Measurements from ENCODE around the gene FHIT. TPM values are rescaled to one million over a fixed set of nuclear protein-coding genes. Genes with fewer than 3 reads are reported as not detected.

The FHIT gene
- total and polyA plus RNA-seq, 8 donors = 1.8 to 10.6 (median 7.1) TPM

DNA sequence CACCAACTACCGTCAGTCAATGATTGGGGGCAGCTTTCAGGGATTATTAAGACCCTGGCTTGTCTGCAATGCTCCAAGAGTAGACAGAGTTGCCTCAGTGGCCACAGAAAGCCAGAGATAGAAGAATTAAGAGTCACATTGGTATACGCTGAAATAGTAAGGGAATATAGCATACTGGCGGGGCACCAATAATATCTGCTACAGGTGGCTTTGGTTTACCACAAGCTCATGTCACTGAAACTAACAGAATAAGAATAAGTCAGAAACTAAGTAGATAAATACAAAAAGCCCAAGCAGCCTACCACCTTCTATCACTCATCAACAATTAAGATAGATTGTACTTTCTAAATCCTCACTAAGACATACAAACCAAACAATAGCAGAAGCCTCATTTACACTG, 2.5 kb upstream of the FHIT start:
- TF ChIP-seq POLR2AphosphoS5 (IDR thresholded peaks at IDR 0.05) (no peak), EP300 (IDR thresholded peaks at IDR 0.05) (no peak), POLR2A (IDR thresholded peaks at IDR 0.05) (no peak)
- TF ChIP-seq, protein P1, sequence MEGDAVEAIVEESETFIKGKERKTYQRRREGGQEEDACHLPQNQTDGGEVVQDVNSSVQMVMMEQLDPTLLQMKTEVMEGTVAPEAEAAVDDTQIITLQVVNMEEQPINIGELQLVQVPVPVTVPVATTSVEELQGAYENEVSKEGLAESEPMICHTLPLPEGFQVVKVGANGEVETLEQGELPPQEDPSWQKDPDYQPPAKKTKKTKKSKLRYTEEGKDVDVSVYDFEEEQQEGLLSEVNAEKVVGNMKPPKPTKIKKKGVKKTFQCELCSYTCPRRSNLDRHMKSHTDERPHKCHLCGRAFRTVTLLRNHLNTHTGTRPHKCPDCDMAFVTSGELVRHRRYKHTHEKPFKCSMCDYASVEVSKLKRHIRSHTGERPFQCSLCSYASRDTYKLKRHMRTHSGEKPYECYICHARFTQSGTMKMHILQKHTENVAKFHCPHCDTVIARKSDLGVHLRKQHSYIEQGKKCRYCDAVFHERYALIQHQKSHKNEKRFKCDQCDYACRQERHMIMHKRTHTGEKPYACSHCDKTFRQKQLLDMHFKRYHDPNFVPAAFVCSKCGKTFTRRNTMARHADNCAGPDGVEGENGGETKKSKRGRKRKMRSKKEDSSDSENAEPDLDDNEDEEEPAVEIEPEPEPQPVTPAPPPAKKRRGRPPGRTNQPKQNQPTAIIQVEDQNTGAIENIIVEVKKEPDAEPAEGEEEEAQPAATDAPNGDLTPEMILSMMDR (IDR thresholded peaks at IDR 0.05) = no peak
- DNase-seq = no peak
- intact Hi-C loops (cut with DNase I; ENCODE audit: low total_unique reads) = no loop called here

DNA sequence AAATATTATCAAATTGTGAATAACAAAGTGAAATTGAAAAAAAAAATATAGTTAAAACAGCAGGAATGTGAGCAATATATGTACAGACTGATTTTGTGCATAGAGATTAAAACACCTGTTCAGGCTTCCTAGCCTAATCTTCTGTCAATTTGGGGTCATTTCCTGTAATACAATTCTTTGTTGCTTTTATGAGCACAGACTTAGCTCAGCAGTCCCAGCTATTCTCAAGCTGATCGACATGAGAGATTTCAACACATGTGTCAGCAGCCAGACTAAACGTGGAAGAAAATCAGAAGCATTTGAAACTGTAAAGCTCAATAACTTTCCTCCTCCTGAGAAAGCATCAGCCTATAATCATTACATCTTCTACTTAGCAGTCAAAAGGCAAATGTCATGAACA, 1.6 kb upstream of the FHIT start:
- Histone ChIP-seq H3K27ac (no peak overlapping the region), H3K36me3 (no peaks in the 10 kb centered on the region), H3K4me3 (no peak overlapping the region), H3K9me3 (no peaks in the 10 kb centered on the region), H3K27me3 (no peaks in the 10 kb centered on the region), H3K4me1 (peaks cover 0 to 17% (median 16%) of the 10 kb centered on the region in 4 donors)
- TF ChIP-seq POLR2A (IDR thresholded peaks at IDR 0.05) = no peak
- TF ChIP-seq EP300 (IDR thresholded peaks at IDR 0.05) = no peak
- TF ChIP-seq POLR2AphosphoS5 (IDR thresholded peaks at IDR 0.05) = no peak
- TF ChIP-seq, protein P1 (IDR thresholded peaks at IDR 0.05) = no peak
- WGBS, 5 donors = 46 to 69% (median 51%) methylated on average over 2 of the region's 2 CpGs
- intact Hi-C loops (cut with DNase I; ENCODE audit: low total_unique reads) = no loop called here
- no peak for DNase-seq

More for the DNA sequence above, 2.5 kb upstream of the FHIT start:
- H3K36me3 ChIP-seq = no peaks in the 10 kb centered on the region
- no peaks in the 10 kb centered on the region for H3K9me3 ChIP-seq
- H3K4me1 ChIP-seq = peaks cover 0 to 17% (median 16%) of the 10 kb centered on the region in 4 donors
- 91 to 99% (median 97%) methylated on average over 3 of the region's 3 CpGs for WGBS, 5 donors
- no peaks in the 10 kb centered on the region for H3K27me3 ChIP-seq
- H3K4me3 ChIP-seq = no peak overlapping the region
- no peak overlapping the region for H3K27ac ChIP-seq

DNA sequence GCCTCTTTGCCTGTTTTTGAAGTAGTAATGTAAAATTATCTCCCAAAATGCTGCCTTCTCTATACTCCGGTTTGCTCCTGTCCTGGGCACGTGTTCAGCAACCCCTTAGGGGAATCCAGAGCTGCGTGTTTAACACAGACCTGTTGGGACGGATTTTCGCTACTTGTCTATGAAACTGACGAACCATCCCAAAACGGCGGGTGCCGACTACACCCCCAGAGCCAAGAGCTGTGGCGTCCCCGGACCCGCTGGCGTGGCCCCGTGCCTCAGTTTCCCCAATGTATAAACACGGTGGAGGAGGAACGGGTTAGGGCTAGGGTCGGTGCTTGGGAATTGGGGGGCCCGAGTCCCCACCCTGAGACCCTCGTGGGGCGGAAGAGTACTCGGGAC, 473 bp downstream of the FHIT start:
- intact Hi-C loops (cut with DNase I; ENCODE audit: low total_unique reads) = no loop called here
- DNase-seq = peak in 1 of 2 donors; percentile 62
- TF ChIP-seq POLR2A (IDR thresholded peaks at IDR 0.05) (no peak), POLR2AphosphoS5 (IDR thresholded peaks at IDR 0.05) (no peak), EP300 (IDR thresholded peaks at IDR 0.05) (no peak)
- TF ChIP-seq, protein P1 (IDR thresholded peaks at IDR 0.05) = no peak
- H3K9me3 ChIP-seq = no peaks in the 10 kb centered on the region
- H3K36me3 ChIP-seq = no peaks in the 10 kb centered on the region
- WGBS, 5 donors = 5 to 8% (median 7%) methylated on average over 20 to 21 of the region's 21 CpGs
- H3K4me1 ChIP-seq = peaks cover 0 to 17% (median 16%) of the 10 kb centered on the region in 4 donors
- H3K4me3 ChIP-seq = peak overlapping the region; percentile 66 to 83 (median 72)
- no peaks in the 10 kb centered on the region for H3K27me3 ChIP-seq
- H3K27ac ChIP-seq = peak overlapping the region; percentile 66 to 90 (median 85)

DNA sequence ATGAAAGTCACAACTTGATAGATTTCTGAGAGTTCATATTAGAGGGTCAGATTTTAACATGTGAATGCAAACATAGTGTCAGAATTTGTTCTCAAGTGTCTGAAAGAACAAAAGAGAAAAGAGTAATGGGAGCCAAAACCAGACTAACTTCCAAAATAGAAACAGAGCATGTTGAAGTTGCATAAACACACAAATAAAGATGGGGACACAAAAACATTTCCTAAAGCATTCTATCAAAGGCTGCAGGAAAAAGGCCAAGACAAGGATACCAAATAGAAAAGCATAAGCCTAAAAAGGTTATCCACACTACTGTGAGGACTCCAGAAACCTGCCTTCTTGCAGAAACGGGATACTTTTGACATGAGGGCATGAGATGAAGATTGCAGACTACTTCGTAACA, 2.8 kb downstream of the FHIT start:
- no peak for TF ChIP-seq POLR2A (IDR thresholded peaks at IDR 0.05)
- TF ChIP-seq POLR2AphosphoS5 (IDR thresholded peaks at IDR 0.05) = no peak
- WGBS, 5 donors = 72 to 86% (median 85%) methylated on average over 2 of the region's 2 CpGs
- Histone ChIP-seq H3K27me3 (no peaks in the 10 kb centered on the region), H3K4me3 (no peak overlapping the region), H3K27ac (no peak overlapping the region), H3K9me3 (no peaks in the 10 kb centered on the region), H3K36me3 (no peaks in the 10 kb centered on the region), H3K4me1 (peaks cover 0 to 17% (median 16%) of the 10 kb centered on the region in 4 donors)
- no peak for DNase-seq
- intact Hi-C loops (cut with DNase I; ENCODE audit: low total_unique reads) = no loop called here

DNA sequence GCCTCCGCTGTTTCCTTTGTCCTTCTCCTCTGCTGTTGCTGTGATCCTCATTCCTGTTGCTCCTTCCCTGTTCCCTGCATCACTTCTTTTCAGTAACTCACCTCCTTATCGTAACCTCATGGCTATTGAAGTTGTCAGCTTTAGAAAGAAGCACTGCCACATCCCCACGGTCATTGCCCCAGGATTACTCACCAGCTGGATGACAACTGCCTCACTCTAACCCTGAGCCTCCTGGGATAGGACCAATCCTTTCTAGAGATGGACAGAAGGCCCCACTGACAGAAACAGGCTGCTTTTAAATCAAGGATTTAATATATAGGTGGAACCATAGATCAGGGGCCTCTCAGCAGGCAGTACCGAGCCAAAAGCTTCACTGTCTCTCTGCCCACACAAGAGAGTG, 4.1 kb downstream of the FHIT start:
- intact Hi-C loops (cut with DNase I; ENCODE audit: low total_unique reads) = no loop called here
- no peak for DNase-seq

More for the DNA sequence above, 4.1 kb downstream of the FHIT start:
- Histone ChIP-seq H3K4me1 (peaks cover 0 to 16% (median 15%) of the 10 kb centered on the region in 4 donors), H3K4me3 (no peak overlapping the region), H3K9me3 (no peaks in the 10 kb centered on the region), H3K27ac (no peak overlapping the region), H3K27me3 (no peaks in the 10 kb centered on the region), H3K36me3 (no peaks in the 10 kb centered on the region)
- TF ChIP-seq POLR2AphosphoS5 (IDR thresholded peaks at IDR 0.05) = no peak
- TF ChIP-seq, protein P1 (IDR thresholded peaks at IDR 0.05) = no peak
- TF ChIP-seq EP300 (IDR thresholded peaks at IDR 0.05) = no peak
- no peak for TF ChIP-seq POLR2A (IDR thresholded peaks at IDR 0.05)
- 90 to 97% (median 96%) methylated on average over 4 of the region's 4 CpGs for WGBS, 5 donors
